Activated T-helper 1 cell treated with anti-CD3 and anti-CD28 coated beads, Interleukin-2, amount 50 U/mL, for 16 hours (primary cell): ENCODE measurements around the gene IMMP2L.

ENCODE experiments used
- DNase-seq, 2 donors: peaks; one replicate each; pipeline ENCODE4 v3.0.0-alpha.2; 2020; ENCODE audit warnings: low read depth in 1 of 2, low spot score in 1 of 2

Gene IMMP2L

DNA sequence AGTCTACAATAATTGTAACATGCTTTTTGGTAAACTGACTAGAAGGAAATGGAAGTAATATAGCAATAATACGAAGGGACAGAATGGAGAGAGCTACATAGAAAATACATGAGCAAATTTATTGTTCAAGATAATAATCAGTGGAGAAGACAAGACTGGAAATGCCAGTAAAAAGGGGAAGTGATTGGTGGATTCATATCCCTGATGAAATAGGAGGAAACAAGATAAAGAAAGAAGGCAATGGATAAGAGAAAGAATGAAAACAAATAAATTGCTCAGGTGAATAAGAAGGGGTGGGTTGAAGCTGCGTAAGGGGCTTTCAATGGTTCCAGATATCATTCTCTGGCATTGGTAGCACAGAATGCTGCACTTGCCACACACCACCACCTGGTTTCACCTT lies 335.5 kb downstream of the IMMP2L start:
- no peak for DNase-seq

DNA sequence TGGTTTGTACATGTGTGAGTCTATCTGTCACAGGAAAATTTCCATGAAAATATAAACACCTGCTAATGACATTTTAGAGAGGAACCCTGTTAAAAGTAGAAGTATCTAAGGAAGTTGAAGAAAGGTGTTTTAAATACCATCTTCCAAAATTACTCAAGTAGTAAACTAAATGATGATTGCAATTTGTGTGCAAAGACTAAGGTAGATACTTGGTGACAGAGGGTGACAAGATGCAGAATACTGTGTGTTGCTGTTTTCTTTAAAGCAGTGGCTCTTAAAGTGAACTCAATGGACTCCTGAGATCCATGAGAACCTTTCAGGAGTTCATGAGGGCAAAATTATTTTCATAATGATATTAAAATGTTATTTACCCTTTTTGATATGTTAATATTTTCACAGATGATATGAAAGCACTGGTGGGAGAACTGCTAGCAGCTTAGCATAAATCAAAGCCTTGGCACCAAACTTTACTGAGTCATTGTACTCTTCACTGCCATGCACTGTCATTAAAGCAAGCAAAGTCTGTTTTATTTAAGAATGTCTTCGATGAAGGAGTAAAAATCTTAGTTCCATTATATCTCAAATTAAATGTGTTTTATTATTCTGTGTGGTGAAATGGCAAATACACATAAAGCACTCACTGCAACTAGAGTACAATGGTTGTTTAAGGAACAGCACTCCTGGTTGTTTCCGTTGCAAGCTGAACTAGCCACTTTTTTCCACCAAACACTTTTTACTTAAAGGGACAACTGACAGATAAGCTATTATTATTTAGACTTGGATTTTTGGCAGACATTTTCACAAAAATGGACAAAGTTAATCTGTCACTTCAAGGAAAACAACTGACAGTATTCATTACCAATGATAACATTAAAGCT lies 337.7 kb downstream of the IMMP2L start:
- DNase-seq: no peak

DNA sequence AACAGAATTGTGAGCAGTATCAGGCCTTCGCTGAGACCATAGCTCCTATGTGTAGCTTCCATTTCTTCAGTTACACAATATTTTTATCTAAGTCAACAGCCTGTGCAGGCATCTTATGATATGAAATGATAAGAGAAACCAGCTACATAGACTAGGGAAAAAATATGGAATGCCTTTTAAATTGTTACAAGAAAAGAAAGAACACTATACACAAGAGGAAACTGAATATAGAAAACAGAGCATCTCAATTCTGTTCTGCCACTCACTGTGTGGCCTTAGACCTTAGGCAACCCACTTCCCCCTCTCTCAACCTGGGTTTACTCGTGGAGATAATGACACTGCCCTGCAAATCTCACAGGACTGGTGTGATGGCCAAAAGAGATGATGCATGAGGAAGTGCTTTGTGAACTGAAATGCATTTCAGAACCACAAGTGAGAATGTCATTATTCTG lies 338.5 kb downstream of the IMMP2L start:
- DNase-seq: no peak

DNA sequence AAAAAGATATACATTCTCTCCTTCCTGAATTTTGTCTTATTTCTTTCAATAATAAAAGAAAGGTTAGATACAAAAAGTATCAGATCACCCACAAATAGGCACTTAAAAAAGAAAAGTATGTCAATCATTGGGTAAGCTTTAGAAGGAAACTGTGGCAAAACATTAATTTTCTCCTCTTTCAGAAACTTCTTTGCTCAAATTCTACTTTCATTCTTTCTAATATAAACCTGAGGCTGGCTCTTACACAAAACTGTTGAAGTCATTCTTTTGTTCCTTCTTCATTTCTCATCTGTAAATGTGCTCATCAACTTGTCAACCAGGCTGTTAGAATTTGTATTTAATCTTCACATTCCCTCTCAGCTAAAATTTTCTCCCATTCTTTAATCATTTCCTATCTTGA lies 346.7 kb downstream of the IMMP2L start:
- no peak for DNase-seq

DNA sequence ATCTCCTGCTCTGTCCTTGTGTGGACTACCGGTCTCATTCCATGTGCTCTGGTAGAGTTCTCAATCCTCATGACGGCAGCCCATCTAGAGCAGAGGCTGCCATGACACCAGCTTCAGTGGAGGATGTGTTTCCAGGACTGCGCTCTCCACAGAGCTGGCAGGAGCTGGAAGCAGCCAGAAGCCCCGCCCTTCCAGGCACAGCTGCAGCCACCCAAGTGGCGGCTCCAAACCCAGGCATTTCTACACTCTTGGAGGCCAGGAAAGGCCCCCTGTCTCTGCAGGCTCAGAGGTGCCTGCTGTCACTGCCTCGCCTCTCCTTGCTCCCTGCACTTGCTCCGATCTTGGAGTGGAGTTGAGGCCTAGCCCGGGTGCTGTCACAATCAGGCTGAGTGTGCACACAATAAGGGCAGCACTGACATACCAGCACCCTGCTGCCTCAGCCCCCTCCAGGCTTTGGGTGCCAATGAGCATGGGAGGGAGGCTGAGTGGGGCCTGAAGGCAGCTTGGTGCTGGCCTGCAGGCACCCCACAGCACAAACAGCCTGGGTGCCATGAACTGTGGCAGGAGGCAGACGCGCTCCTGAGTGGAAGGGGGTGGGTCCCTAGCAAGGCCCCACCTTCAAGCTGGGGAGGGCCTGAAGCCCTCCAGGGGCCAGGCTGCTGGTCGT lies 349.3 kb downstream of the IMMP2L start:
- DNase-seq: no peak

DNA sequence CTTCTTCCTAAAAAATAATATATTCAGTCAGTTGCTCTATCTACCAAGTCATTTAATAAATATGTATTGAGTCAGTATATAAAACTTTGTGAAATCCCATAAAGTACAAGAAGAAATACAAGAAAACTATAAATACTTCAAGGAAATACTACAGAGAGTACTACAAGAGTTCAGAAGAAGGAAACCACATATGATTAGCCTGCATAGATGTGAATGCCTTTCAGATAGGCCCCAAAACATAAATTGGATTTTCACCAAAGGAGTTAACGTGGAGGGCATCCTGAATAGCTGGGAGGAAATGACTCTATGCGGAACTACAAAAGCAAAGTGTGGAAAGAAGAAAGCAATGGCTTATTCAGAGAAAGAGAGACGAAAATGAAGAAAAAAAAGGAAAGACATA lies 351.3 kb downstream of the IMMP2L start:
- no peak for DNase-seq

DNA sequence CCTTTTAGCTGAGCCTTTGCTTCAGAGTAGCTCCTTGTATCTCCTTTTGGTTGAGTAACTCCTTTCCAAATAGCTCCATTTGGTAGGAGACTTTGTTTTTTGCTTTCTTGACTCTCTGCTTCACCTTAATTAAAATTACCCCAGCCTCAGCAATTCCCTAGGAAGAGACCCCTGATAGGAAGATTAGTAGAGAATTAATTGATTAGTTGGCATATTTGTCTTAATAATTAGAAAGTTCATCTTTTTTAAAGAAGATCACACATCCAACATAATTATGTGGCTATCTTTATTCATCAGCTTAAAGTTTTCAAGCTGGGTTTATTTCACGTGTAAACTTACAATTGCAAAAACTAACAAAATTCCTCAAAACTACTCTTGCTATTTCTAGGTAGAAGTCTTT lies 352.2 kb downstream of the IMMP2L start:
- no peak for DNase-seq

DNA sequence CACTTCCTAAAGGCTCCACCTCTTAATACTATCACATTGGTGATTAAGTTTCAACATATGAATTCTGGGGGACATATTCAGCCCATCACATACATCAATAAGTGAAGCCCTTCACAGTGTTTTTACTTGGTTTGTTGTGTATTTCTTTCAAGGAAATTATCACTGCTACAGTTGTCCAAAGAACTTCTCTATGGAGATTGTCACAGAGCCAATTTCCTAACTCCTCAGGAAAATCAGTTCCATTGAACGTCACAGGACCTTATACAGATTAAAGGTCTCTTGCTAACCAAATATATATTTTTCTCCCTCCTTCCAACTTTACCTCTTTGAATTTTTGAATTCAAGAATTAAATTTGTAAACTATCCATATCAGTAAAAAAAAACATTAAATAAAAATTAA lies 357.0 kb downstream of the IMMP2L start:
- DNase-seq: no peak

DNA sequence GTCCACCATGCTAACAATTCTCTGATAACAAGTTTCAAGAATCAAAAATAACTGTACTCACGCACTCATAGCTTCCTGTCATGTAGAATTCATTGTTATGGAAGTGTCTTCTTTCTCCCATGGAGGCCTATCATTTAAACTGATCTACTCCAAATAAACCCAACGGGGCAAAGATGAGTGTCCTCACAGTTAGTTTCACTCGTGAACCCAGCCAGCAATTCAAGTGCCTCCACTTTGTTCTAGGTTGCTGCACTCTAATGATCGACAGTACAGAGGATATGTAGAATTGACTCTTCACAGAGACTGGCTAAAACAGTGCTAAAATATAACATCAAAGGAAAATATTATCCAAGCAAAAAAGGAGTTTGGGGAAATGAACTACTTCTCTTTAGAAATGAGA lies 360.0 kb downstream of the IMMP2L start:
- DNase-seq: no peak

DNA sequence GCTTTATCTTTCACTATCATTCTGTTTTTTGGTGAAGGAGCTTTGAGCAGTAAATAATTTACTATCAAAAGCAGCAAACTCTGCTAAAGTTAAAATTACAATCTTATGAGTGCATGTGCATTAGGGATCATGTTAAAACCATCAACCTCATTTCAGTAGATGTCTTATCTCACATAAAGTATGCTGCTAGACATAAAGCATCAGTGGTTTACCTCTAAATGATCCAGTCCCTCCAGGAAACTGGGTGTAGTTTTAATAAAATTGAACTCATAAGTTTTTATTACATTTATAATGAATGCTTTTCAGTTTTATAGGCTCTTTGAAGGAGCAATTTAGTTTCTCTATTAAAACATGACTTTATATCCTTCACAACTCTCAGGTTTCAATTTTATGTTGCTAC lies 362.6 kb downstream of the IMMP2L start:
- no peak for DNase-seq

DNA sequence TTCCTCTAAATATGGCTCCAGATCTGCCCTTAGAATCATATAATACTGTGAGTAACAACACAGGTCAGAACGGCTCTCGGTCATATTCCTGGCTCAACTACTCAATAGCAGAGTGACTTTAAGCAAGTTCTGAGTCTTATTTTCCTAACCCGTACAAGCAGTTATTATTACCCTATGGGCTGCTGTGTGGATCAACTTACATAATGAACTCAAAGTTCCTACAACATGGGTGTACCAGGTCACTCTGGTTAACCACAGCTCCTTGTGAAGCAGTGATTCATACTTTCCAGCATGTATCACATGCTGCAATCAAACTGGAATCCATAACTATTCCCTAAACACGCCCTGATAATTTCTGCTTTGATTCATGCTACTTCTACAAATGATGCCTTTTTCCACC lies 364.0 kb downstream of the IMMP2L start:
- DNase-seq: no peak

DNA sequence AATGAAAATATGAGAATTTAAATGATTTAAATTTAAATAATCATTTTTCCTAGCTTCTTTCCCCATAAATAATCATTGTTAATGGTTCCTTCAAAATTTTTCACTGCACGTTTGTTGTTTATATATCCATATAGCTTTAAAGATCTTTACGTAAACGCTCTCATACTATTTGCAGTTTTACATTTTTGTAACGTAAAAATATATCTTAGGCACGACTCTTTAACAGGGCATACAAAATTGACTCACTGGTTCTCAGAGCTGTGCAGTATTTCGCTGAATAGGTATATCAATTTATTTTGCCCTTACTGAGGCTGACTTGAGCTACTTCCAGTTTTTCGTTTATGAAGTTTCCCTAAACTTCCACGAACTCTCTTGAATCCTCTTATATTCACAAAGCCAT lies 365.6 kb downstream of the IMMP2L start:
- DNase-seq: no peak

DNA sequence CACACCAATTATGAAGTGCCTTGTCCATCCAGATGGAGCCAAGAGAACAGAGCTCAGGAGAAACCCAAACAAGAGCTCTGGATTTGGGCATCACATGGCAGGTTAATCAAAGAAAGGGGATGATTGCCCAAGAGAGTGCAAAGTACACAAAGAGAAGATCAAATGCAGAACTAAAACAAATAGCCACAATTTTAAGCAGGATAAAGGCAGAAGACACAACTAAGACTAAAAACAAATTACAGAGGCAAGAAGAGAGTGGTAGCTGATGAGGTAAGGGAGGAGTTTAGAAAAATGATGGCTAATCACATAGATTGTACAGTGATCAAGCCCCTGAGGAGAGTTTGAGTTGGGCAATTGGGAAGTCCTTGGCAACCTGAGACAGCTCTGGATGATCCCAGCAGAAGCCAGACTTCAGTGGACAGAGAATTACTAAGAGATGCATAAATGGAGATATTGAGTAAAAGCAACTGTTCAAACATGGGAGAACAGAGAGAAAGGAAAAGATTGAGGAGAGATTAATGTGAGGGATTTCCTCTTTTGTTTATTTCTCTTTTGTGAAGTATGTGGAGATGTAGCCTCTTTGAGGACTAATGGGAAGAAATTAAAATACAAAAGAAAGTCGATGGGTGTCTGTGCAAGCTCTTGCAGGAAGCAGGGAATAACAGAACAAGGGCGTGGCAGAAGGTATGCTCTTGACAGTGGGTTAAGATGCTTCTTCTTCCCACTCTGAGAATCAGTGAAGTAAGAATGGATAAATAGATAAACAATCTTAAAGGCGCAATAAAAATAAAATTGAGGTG lies 369.5 kb downstream of the IMMP2L start:
- no peak for DNase-seq

DNA sequence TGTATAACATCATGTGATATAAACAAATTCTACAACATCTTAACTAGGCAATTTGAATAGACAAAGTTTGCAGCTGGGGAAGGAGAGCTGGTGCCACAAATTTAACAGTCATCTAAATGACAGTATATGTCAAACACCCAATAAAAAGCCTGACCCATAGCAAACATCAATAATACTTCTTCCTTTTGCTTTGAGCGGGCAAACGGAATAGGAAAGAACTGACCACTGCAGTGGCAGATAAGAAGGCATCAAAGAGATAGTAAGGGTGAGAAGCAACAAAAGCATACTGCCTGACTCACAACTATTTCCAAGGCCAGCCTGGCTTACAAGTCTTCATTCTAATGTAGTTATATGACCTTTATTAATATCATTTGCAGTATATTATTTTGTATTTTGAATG lies 371.5 kb downstream of the IMMP2L start:
- DNase-seq: no peak

DNA sequence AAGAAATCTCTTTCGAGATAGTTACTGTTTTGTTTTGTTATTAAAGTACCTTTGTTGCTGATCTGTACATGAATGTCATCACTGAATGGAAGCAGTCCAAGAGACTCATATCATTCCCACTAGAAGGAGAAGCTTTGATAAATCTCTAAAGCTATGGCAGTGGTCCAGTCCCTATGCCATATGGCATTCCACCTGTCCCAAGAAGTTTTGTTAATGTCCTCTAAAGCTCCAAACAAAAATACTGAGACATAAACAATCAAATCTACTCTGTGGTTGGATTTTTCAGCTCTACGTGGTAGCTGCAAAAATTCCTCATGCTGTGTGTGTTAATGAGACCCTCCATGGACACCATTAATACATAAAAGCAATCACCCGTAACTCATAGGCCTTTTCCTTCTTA lies 377.3 kb downstream of the IMMP2L start:
- no peak for DNase-seq

DNA sequence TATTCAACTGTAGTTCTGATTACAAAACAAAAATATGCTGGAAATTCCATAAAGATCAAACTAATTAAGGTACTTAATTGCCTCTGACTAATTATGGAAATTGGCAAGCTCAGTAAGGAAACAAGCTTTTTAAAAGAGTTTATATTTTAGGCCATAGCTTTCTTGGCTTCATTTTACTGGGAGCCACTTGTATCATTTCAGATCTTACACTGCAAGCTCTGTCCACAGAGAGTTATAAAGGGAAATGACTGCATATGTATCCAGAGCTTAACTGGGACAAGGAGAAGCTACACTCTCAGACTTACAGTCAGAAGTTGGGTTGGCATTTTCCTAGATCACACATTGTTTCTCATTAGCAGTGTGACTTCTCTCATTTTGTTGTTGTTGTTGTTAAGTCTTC lies 379.0 kb downstream of the IMMP2L start:
- DNase-seq: no peak

DNA sequence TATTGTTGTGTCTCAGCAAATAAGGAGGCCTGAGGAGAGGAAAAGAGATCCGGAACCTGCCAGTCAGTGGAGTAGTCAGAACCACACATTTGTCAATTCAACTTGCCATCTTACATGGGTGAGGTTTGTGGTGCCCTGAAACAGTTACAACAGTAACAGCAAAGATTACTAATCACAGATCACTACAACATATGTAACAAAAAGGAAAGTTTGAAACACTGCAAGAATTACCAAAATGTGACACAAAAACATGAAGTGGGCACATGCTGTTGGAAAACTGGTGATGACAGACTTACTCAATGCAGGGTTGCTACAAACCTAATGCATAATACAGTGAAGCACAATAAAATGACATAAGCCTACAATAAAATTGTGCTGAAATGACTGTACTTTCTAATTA lies 382.0 kb downstream of the IMMP2L start:
- DNase-seq: no peak

DNA sequence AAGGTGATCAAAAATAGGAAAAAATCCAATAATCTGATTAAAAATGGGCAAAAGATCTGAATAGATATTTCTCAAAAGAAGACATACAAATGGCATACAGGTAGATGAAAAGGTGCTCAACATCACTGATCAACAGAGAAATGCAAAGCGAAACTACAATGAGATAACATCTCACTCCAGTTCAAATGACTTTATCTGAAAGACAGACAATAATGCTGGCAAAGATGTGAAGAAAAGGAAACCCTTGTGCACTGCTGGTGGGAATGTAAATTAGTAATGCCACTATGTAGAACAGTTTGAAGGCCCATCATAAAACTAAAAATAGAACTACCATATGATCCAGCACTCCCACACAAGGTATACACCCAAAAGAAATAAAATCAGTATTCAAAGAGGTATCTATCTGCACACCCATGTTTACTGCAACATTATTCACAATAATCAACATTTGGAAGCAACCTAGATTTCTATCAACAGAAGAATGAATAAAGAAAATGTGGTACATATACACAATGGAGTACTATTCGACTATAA lies 386.3 kb downstream of the IMMP2L start:
- DNase-seq: no peak

DNA sequence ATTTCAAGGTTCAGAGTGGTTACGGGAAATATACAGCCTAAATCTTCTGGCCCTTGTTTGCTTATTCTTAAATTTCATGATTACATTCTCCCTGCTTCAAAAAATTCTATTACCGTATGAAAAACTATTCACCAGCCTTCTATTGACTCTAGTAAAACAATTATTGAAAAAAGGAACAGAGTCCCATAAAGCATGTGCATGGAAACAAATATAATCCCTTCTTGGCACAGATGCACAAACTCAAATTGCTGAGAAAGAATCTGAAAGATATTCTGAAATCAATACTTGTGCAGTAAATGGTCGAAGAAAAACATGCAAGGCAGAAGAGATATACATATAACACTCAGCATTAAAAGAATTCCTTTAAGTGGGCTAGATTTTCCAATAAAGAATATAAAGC lies 387.8 kb downstream of the IMMP2L start:
- DNase-seq: no peak

DNA sequence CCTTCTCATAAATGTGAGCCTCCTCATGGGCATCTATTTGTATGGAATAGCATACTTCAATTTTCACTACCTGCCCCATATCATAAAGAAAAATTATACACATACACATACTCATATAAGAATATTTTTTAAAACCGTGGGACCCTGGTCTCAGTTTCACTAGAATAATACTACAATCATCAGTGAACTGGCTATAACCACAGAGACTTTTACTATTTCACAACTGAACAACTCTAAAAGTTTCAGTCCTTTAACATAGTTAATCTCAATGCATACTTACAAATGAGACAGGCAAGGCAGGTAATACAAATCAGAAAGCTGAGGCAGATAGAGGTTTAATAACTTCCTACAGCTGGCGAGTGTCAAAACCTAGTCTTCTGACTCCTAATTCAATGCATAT lies 388.3 kb downstream of the IMMP2L start:
- no peak for DNase-seq

DNA sequence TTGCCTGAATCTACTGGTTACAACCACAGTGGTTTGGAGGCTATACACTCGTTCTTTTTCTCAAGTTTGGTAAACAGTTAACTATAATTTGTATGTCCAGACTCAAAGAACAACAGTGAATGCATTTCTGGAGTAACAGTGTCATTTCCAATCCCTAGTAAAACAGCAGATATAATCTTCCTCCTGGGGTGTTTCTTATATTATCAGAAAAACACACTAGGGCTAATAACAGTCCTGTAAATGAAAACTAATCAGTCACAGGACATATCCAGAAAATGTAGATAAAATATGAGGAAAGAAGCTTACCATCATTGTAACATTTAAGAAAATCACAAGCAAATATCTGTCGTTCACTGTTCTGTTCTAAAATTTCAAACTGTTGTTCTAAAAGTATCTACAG lies 388.8 kb downstream of the IMMP2L start:
- no peak for DNase-seq
